Measurements from ENCODE around the gene CSNK1A1.

DNA sequence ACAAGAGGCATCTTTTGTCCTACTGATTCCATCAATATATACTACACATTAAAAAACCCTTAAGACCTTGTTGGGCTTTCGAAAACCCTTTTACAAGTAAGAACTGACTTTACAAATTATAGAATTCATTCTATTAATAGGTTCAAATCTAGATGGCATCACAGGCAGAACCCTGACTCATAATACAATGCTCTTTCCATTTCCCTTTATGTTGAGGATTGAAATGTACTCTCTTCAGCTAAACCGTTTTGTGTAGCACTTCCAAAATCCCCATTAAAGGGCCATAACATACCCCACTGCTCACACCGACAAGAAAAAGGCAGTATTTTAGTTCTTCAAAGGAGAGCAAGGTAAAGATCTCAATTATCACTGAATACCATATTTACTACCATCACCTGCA lies 11.2 kb downstream of the CSNK1A1 start:
- TF ChIP-seq, protein P1, sequence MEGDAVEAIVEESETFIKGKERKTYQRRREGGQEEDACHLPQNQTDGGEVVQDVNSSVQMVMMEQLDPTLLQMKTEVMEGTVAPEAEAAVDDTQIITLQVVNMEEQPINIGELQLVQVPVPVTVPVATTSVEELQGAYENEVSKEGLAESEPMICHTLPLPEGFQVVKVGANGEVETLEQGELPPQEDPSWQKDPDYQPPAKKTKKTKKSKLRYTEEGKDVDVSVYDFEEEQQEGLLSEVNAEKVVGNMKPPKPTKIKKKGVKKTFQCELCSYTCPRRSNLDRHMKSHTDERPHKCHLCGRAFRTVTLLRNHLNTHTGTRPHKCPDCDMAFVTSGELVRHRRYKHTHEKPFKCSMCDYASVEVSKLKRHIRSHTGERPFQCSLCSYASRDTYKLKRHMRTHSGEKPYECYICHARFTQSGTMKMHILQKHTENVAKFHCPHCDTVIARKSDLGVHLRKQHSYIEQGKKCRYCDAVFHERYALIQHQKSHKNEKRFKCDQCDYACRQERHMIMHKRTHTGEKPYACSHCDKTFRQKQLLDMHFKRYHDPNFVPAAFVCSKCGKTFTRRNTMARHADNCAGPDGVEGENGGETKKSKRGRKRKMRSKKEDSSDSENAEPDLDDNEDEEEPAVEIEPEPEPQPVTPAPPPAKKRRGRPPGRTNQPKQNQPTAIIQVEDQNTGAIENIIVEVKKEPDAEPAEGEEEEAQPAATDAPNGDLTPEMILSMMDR (IDR thresholded peaks at IDR 0.05) = no peak
- TF ChIP-seq POLR2A (IDR thresholded peaks at IDR 0.05) = no peak

Data from uterus (tissue), 2 donors.